GM12875 (cell line): Measurements from ENCODE around the gene TRMT2A.

Source experiments
- H3K4me3 ChIP-seq: one replicate; pipeline ENCODE4 v1.5.1; 2011; ENCODE audit warnings: low read depth, low read length, control low read depth
- TF ChIP-seq, protein P1 (sequence below): IDR thresholded peaks from 2 replicates; pipeline ENCODE4 v1.5.1; 2011; ENCODE audit warnings: low read depth, mild to moderate bottlenecking, control low read depth, inconsistent platforms, low read length, moderate library complexity, borderline replicate concordance; ENCODE audit not compliant: insufficient read depth

The TRMT2A gene

GRCh38 chr22:20106849-20107237 lies 10.2 kb downstream of the TRMT2A start:
- no peak overlapping the region for H3K4me3 ChIP-seq
- TF ChIP-seq, protein P1, sequence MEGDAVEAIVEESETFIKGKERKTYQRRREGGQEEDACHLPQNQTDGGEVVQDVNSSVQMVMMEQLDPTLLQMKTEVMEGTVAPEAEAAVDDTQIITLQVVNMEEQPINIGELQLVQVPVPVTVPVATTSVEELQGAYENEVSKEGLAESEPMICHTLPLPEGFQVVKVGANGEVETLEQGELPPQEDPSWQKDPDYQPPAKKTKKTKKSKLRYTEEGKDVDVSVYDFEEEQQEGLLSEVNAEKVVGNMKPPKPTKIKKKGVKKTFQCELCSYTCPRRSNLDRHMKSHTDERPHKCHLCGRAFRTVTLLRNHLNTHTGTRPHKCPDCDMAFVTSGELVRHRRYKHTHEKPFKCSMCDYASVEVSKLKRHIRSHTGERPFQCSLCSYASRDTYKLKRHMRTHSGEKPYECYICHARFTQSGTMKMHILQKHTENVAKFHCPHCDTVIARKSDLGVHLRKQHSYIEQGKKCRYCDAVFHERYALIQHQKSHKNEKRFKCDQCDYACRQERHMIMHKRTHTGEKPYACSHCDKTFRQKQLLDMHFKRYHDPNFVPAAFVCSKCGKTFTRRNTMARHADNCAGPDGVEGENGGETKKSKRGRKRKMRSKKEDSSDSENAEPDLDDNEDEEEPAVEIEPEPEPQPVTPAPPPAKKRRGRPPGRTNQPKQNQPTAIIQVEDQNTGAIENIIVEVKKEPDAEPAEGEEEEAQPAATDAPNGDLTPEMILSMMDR: no peak

DNA sequence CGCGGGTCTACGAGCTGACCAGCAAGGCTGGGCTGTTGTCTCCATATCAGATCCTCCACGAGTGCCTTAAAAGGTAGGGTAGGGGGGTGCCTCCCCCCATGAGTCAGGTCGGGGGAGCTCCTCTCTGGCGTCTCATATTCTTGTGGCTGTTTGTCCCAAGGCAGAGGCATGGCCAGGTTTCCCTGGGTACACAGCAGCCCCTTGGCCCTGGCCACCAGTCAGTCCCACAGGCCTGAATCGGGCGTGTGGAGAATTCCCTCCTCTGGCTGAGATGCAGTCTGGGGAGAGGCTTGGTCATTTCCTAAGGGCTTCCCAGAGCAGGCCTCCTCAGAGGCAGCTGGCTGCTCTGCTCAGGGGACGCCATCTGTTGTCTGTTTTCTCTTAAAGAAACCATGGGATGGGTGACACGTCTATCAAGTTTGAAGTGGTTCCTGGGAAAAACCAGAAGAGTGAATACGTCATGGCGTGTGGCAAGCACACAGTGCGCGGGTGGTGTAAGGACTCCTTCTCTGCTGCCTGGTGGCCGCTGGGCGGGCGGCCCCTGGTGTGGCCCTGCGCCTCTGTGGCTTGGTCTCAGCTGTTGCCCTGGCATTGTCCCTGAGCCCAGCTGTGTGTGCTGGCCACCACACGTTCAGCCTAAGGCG lies 10.7 kb downstream of the TRMT2A start:
- H3K4me3 ChIP-seq: no peak overlapping the region
- TF ChIP-seq, protein P1: no peak

DNA sequence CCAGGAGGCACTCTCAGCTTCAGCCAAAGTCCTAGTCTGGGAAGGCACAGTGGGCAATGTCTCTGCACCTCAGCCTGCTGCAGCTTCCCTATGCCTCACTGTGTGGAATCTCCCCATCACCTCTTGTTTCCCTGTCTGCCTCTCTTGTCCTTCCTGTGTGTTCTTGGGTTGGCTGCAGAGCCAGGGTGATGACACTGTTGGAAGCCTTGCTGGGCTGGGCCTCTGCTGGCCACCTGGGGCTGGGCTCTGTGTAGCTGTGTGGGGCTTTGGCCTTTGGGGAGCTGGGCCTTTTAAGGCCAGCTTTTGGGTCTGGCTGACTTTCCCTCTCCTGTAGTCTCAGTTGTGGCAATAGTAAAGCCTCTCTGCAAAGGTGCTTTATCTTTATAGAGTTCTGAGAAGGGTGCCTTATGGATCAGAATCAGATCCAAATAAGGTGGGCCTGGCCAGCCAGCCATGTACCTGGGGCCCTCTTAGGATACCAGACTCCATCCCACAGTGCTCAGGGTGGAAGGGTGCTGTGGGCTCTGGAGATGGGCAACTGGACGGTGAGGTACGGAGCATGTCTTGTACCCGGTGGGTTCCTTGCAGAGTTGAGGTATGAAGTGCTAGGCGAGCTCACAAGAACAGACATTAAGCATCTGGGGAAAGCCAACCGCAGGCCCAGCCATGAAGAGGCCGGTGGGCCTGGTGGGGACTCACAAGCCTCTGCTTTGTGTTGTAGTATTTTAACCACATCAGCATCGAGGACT lies 11.4 kb downstream of the TRMT2A start:
- no peak overlapping the region for H3K4me3 ChIP-seq
- TF ChIP-seq, protein P1: no peak

DNA sequence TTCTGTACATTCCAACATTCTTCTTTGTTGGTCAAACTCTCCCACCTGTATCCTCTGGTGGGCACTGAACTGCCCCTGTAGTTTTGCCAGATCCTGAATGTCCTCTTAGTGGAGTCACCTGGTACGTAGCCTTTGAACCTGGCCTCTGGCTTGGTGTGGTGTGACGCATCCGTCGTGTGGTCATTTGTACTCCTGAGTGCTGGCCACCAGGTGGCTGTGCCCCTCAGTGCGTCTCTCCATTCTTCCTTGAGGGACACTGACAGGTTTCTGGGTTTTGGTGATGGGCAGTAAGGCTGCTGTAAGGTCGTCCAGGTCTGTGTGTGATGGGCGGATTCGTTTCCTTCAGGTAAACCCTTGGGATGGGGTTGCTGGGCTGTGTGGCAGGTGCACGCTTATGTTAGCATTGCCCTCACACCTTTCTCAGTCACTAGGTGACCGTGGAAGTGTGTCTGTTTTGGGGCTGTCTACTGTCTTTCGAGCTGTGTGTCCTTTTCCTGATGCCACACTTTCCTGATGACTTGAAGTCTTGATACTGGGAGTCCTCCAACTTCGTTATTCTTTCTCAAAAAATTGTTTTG lies 14.7 kb downstream of the TRMT2A start:
- no peak overlapping the region for H3K4me3 ChIP-seq
- TF ChIP-seq, protein P1: no peak

DNA sequence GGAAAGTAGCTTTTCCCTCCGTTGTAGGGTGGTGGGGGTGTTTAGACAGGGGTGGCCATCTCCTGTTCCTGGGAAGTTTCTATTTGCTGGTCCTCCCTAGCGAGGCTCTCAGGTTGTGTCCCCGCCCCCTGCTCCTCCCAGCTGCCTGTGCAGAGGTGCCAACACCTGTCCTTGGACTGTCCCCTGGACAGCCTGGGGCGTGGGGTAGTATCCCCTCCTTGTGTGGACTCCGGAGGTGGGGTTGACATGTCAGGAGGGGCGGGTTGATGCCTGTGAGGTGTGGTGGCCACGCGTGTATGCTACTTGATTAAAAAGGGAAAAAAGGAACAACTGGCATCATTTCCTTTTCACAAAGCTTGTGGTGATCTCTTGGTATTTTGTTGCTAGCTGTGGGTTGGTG lies 15.4 kb downstream of the TRMT2A start:
- TF ChIP-seq, protein P1: no peak
- no peak overlapping the region for H3K4me3 ChIP-seq

- TF ChIP-seq, protein P1: no peak
- H3K4me3 ChIP-seq: no peak overlapping the region
Measured at GRCh38 chr22:20099099-20099711, 17.8 kb downstream of the TRMT2A start.
